GM12865 (cell line): ENCODE results near the gene MYO7B.

Source experiments
- DNase-seq: peaks from one replicate; pipeline ENCODE4 v3.0.0; 2010; ENCODE audit warnings: low read depth
- H3K4me3 ChIP-seq: 2 replicates; pipeline ENCODE4 v1.5.1; 2011; ENCODE audit warnings: mild to moderate bottlenecking, low read depth, low read length, control low read depth
- TF ChIP-seq, protein P1 (sequence below): IDR thresholded peaks from 2 replicates; pipeline ENCODE4 v1.5.1; 2011; ENCODE audit warnings: low read length, control low read depth, low read depth, inconsistent platforms; ENCODE audit not compliant: insufficient read depth; ENCODE audit errors: missing control alignments

MYO7B gene

DNA sequence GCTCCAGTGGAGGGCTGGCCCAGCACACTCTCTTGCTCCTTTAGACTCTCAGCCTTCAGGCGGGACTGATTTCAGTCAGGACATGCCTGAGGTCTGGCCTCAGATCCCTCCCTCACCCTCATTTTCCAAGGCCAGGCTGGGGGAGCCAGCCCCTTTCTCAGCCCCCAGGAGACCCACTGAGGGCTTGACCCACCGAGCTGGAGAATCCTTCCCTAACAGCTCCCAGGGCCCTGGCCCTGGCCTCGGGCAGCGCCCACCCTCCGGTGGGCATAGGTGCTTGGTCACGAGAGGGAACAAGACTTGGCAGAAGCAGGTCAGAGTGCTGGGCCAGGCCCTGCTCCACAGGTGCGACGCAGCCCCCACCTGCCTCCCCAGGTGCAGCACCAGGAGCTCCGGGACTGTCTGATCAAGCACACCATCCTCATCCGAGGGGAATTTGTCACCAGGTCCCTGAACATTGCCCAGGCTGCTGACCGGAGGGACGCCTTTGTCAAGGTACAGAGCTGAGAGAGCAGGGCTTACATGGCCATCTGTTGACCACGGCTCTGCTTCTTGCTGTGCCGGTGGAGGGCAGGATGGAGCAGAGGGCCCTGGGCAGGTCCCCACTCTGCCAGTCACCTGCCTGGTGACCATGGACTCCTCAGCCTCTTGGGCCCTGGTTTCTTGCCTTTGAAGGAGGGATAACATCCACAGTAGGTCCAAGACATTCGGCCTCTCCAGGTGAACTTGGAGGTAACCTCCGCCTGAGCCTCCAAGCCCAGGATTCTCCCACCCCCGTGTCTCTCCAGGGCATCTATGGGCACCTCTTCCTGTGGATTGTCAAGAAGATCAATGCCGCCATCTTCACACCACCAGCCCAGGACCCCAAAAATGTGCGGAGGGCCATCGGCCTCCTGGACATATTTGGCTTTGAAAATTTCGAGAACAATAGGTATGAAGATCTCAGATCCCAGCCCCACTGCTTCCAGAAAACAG is 46.3 kb downstream of the MYO7B start:
- no peak overlapping the region for H3K4me3 ChIP-seq
- no peak for DNase-seq
- TF ChIP-seq, protein P1, sequence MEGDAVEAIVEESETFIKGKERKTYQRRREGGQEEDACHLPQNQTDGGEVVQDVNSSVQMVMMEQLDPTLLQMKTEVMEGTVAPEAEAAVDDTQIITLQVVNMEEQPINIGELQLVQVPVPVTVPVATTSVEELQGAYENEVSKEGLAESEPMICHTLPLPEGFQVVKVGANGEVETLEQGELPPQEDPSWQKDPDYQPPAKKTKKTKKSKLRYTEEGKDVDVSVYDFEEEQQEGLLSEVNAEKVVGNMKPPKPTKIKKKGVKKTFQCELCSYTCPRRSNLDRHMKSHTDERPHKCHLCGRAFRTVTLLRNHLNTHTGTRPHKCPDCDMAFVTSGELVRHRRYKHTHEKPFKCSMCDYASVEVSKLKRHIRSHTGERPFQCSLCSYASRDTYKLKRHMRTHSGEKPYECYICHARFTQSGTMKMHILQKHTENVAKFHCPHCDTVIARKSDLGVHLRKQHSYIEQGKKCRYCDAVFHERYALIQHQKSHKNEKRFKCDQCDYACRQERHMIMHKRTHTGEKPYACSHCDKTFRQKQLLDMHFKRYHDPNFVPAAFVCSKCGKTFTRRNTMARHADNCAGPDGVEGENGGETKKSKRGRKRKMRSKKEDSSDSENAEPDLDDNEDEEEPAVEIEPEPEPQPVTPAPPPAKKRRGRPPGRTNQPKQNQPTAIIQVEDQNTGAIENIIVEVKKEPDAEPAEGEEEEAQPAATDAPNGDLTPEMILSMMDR: no peak

DNA sequence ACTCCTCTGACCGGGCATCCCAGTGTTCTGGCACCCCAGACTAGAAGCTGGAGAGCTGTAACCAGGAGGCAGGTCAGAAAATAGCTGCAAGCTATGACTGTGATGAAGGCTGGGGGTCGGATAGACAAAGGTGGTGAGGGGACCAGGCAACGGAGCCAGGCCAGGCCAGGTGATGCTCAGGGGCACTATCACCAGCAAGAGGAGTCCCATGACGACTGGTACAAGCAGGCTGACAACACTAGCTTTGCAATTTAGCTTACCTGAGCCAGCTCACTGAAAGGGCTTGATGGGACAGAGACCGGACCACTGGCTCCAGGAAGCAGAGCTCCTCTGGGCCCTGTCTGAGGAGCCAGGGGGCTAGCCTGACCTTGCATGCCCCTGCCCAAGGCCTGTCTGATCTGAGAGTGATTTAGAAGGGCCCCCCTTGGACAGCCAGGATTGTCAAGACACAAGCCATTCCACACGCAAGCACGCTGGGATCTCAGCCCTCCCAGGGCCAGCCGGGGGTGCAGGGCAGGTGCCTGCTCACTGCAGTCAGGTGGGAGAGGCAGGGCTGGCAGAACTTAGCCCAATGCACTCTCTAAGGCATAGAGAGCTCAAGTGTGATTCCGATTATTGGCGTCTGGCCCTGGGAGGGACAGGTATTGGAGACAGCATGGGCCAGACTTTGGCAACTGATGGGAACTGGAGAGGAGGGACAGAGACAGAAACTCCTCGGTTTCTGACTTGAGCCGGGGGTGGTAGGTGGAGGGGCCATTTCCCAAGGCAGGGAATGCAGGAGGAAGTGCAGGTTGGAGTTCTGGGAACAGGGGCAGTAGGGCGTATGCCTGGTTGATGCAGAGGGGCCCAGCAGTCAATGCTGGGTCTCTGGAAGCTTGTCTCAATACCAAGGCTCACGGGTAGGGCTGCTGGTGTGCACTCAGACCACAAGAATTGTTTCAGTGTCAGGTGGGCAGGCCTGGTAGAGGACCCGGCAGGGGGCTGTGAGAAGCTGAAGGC is 47.7 kb downstream of the MYO7B start:
- H3K4me3 ChIP-seq: no peak overlapping the region
- TF ChIP-seq, protein P1: no peak
- no peak for DNase-seq

DNA sequence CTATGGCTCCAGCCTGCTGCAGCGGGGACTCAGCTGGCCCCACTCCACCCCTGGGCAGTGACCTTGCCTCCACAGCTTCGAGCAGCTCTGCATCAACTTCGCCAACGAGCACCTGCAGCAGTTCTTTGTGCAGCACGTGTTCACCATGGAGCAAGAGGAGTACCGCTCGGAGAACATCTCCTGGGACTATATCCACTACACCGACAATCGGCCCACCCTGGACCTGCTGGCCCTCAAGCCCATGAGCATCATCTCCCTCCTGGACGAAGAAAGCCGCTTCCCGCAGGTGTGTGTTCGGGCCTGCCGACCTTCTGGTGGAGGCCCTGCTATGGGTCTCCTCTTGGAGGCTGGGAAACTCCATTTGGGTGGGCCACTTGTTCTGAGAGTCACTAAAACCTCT is 48.6 kb downstream of the MYO7B start:
- DNase-seq: no peak
- H3K4me3 ChIP-seq: no peak overlapping the region
- TF ChIP-seq, protein P1: no peak

DNA sequence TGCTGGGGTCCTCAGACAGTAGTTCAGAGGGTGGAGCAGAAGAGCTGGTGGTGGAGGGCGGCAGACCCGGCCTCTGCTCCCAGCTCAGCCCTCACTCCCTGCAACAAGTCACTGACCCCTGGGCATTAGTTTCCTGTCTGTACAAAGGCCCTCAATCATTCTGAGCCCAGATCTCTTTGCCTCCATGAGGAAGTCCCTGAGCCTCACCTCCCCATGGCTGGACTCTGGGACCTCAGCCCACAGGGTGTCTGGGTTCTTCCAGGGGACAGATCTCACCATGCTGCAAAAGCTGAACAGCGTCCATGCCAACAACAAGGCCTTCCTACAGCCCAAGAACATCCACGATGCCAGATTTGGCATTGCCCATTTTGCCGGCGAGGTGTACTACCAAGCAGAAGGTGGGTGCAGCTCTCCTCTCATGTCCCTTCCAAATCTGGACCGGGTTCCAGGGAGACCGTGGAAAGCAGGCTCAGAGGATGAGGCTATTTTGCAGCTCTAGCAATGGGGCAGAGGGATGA is 49.1 kb downstream of the MYO7B start:
- TF ChIP-seq, protein P1: no peak

DNA sequence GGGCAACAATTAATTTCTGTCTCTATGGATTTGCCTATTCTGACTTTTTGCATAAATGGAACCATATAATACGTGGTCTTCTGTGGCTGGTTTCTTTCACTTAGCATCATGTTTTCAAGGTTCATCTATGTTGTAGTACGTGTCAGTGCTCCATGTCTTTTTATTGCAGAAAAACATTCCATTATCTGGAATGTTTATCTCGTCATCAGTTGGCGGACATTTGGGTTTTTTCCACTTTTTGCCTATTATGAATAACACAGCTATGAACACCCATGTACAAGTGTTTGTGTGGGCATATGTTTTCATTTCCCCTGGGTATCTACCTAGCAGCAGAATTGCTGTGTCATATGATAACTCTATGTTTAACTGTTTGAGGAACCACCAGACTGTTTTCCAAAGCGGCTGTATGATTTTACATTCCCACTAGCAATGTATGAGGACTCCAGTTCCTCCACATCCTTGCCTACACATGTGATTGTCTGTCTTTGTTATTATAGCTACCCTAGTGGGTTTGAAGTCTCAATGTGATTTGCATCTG is 49.9 kb downstream of the MYO7B start:
- TF ChIP-seq, protein P1: no peak
- DNase-seq: no peak
- no peak overlapping the region for H3K4me3 ChIP-seq

More for the DNA sequence above, 49.1 kb downstream of the MYO7B start:
- no peak overlapping the region for H3K4me3 ChIP-seq
- no peak for DNase-seq

DNA sequence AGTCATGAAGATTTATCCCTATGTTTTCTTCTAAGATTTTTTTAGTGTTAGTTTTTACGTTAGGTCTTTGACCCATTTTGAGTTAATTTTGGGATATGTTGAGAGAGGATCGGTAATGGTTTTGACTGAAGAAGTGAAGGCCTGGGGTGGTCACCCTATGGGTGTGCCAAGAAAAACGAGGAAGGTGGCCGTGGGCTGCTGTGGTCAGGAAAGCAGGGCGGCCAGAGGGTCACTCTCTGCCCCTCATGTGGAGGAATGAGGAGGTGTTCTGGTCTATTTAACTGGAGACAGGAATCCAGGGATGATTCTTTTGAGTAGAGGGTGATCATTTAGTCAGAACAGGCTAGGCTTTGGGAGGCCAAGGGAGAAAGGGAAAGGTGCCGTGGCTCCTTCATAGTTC is 50.7 kb downstream of the MYO7B start:
- TF ChIP-seq, protein P1: no peak
- H3K4me3 ChIP-seq: no peak overlapping the region
- DNase-seq: no peak
